Measurements from ENCODE around the gene ZNF804A. TPM values are rescaled to one million over a fixed set of nuclear protein-coding genes. Genes with fewer than 3 reads are reported as not detected.

Gene ZNF804A
- total and polyA plus RNA-seq, 4 donors = 0.17 to 0.52 (median 0.26) TPM

DNA sequence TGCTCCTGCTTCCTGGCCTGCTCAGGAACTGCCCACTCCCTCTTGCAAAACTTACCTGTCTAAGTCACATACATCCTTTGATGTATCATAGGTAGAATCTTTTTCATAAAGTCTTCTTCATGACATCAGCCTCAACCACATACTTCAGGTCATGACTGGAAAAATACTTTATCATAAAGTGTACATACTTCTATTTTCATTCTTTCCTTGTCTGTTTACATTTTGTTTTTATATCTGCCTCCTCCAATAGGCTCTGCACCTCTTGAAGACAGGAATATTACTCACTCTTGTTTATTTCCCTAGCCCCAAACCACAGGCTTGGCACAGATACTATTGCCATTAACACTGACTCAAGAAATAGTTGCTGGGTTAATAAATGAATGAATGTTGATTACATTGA lies 43.6 kb upstream of the ZNF804A start:
- no peaks in the 10 kb centered on the region for H3K9me3 ChIP-seq (ENCODE audit: control insufficient read depth in 4 of 4, insufficient read depth in 3 of 4, low read length in 3 of 4)
- TF ChIP-seq, protein P1, sequence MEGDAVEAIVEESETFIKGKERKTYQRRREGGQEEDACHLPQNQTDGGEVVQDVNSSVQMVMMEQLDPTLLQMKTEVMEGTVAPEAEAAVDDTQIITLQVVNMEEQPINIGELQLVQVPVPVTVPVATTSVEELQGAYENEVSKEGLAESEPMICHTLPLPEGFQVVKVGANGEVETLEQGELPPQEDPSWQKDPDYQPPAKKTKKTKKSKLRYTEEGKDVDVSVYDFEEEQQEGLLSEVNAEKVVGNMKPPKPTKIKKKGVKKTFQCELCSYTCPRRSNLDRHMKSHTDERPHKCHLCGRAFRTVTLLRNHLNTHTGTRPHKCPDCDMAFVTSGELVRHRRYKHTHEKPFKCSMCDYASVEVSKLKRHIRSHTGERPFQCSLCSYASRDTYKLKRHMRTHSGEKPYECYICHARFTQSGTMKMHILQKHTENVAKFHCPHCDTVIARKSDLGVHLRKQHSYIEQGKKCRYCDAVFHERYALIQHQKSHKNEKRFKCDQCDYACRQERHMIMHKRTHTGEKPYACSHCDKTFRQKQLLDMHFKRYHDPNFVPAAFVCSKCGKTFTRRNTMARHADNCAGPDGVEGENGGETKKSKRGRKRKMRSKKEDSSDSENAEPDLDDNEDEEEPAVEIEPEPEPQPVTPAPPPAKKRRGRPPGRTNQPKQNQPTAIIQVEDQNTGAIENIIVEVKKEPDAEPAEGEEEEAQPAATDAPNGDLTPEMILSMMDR (IDR thresholded peaks at IDR 0.05; ENCODE audit: control extremely low read depth, extremely low read depth) = no peak
- no peak overlapping the region for H3K4me3 ChIP-seq
- no peaks in the 10 kb centered on the region for H3K4me1 ChIP-seq (ENCODE audit: control insufficient read depth in 5 of 5, insufficient read depth in 5 of 5, low read length in 5 of 5)
- DNase-seq (no peak), ATAC-seq (ENCODE audit: insufficient read depth, low FRiP score) (no peak)
- H3K27me3 ChIP-seq (ENCODE audit: control insufficient read depth in 3 of 3, insufficient read depth in 3 of 3, low read length in 2 of 3) = no peaks in the 10 kb centered on the region
- no peak overlapping the region for H3K9ac ChIP-seq (ENCODE audit: insufficient read depth in 1 of 2, low read length in 2 of 2)
- no peaks in the 10 kb centered on the region for H3K36me3 ChIP-seq (ENCODE audit: control insufficient read depth in 4 of 4, insufficient read depth in 4 of 4, low read length in 4 of 4)
- no peak overlapping the region for H3K27ac ChIP-seq (ENCODE audit: low read depth in 1 of 2, low read length in 1 of 2)

DNA sequence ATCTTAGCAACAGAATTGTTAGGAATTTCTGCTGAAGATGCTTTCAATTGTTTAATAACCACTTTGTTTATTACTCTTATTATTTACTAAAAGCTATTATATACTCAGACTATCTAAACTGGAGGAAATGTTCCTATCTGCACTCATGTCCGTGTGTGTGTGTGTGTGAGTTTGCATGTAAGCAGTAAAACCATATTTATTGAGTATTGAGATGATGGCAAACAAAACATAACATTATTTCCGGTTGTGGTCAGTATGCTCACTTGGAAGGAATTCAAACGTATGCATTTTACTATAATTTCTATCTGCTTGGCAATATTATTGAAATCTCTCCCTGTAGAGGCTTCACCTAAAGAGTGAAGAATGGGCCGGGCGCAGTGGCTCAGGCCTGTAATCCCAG lies 43.0 kb upstream of the ZNF804A start:
- no peak overlapping the region for H3K9ac ChIP-seq (ENCODE audit: insufficient read depth in 1 of 2, low read length in 2 of 2)
- WGBS, 2 donors = 85 to 90% methylated on average over 5 of the region's 5 CpGs
- H3K27me3 ChIP-seq (ENCODE audit: control insufficient read depth in 3 of 3, insufficient read depth in 3 of 3, low read length in 2 of 3) = no peaks in the 10 kb centered on the region
- DNase-seq (no peak), ATAC-seq (ENCODE audit: insufficient read depth, low FRiP score) (no peak)
- H3K27ac ChIP-seq (ENCODE audit: low read depth in 1 of 2, low read length in 1 of 2) = no peak overlapping the region
- H3K4me1 ChIP-seq (ENCODE audit: control insufficient read depth in 5 of 5, insufficient read depth in 5 of 5, low read length in 5 of 5) = no peaks in the 10 kb centered on the region
- TF ChIP-seq, protein P1 (IDR thresholded peaks at IDR 0.05; ENCODE audit: control extremely low read depth, extremely low read depth) = no peak
- H3K4me3 ChIP-seq = no peak overlapping the region
- H3K36me3 ChIP-seq (ENCODE audit: control insufficient read depth in 4 of 4, insufficient read depth in 4 of 4, low read length in 4 of 4) = no peaks in the 10 kb centered on the region
- H3K9me3 ChIP-seq (ENCODE audit: control insufficient read depth in 4 of 4, insufficient read depth in 3 of 4, low read length in 3 of 4) = no peaks in the 10 kb centered on the region

DNA sequence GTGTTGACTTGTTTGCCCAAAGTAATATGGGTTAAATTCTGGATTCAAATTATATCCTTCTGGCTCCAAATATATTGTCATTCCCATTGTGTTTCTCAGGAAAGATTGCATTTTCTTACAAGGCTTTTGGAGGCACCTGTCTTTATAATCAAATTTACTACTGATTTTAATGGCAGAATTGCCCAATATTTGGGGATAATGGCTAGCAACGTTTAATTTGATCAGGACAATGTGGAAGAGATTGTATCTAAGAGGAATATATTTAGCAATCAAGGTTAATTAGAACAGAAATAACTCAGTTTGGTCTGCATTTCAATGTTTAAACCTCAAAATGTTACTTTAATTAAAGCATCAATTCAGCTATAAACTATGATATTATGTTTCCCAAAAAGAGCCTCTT lies 41.7 kb upstream of the ZNF804A start:
- no peak for DNase-seq

More for the DNA sequence above, 41.7 kb upstream of the ZNF804A start:
- Histone ChIP-seq H3K36me3 (ENCODE audit: control insufficient read depth in 4 of 4, insufficient read depth in 4 of 4, low read length in 4 of 4) (no peaks in the 10 kb centered on the region), H3K27me3 (ENCODE audit: control insufficient read depth in 3 of 3, insufficient read depth in 3 of 3, low read length in 2 of 3) (no peaks in the 10 kb centered on the region), H3K9me3 (ENCODE audit: control insufficient read depth in 4 of 4, insufficient read depth in 3 of 4, low read length in 3 of 4) (peaks cover 0 to 3% (median 0%) of the 10 kb centered on the region in 4 donors), H3K4me3 (no peak overlapping the region), H3K4me1 (ENCODE audit: control insufficient read depth in 5 of 5, insufficient read depth in 5 of 5, low read length in 5 of 5) (no peaks in the 10 kb centered on the region), H3K9ac (ENCODE audit: insufficient read depth in 1 of 2, low read length in 2 of 2) (no peak overlapping the region), H3K27ac (ENCODE audit: low read depth in 1 of 2, low read length in 1 of 2) (no peak overlapping the region)
- WGBS, 2 donors = 54 to 74% methylated on average over 1 of the region's 1 CpG
- TF ChIP-seq, protein P1 (IDR thresholded peaks at IDR 0.05; ENCODE audit: control extremely low read depth, extremely low read depth) = no peak
- ATAC-seq (ENCODE audit: insufficient read depth, low FRiP score) = no peak

All from lung (tissue), 12 donors.